Stimulated activated CD8-positive, alpha-beta memory T cell treated with anti-CD3 and anti-CD28 coated beads, Interleukin-4, amount 100 ng/mL, for 1 hour (primary cell): ENCODE measurements around the gene MANBA.
"Not testable (repeated sequence)": the region's sequence is repeated elsewhere in the genome, so short reads cannot be mapped to it uniquely, and the experiment has no call there.

Experiments
- DNase-seq, 2 donors: peaks; one replicate each; pipeline ENCODE4 v3.0.0-alpha.2; 2020; ENCODE audit warnings: low read depth in 2 of 2, low spot score in 1 of 2

Gene MANBA

GRCh38 chr4:102625232-102625930 is 135.4 kb downstream of the MANBA start:
- peak in 1 of 2 donors; percentile 47 for DNase-seq

- no peak for DNase-seq
These were observed 136.3 kb downstream of the MANBA start for GRCh38 chr4:102624505-102624904.

GRCh38 chr4:102623622-102624021 is 137.1 kb downstream of the MANBA start:
- no peak for DNase-seq

- DNase-seq: no peak
These were observed 139.9 kb downstream of the MANBA start for GRCh38 chr4:102620697-102621497.

GRCh38 chr4:102619776-102620631 is 140.8 kb downstream of the MANBA start:
- not testable (repeated sequence) for DNase-seq

- DNase-seq: not testable (repeated sequence)
These were observed 141.7 kb downstream of the MANBA start for GRCh38 chr4:102619021-102619420.

GRCh38 chr4:102616636-102617035 is 144.1 kb downstream of the MANBA start:
- no peak for DNase-seq

- no peak for DNase-seq
These were observed 146.0 kb downstream of the MANBA start for GRCh38 chr4:102614801-102615200.

GRCh38 chr4:102612824-102613366 is 147.9 kb downstream of the MANBA start:
- DNase-seq: peak in 1 of 2 donors; percentile 21

GRCh38 chr4:102612210-102612609 is 148.6 kb downstream of the MANBA start:
- DNase-seq: no peak

GRCh38 chr4:102610476-102610875 is 150.3 kb downstream of the MANBA start:
- no peak for DNase-seq

- DNase-seq: no peak
These were observed 150.8 kb downstream of the MANBA start for GRCh38 chr4:102610007-102610406.

GRCh38 chr4:102608190-102608589 is 152.6 kb downstream of the MANBA start:
- no peak for DNase-seq

- no peak for DNase-seq
These were observed 153.8 kb downstream of the MANBA start for GRCh38 chr4:102606846-102607450.

GRCh38 chr4:102606261-102606660 is 154.5 kb downstream of the MANBA start:
- DNase-seq: no peak

- no peak for DNase-seq
These were observed 156.4 kb downstream of the MANBA start for GRCh38 chr4:102604222-102604940.

GRCh38 chr4:102601586-102602227 is 159.1 kb downstream of the MANBA start:
- DNase-seq: no peak

- DNase-seq: no peak
These were observed 160.1 kb downstream of the MANBA start for GRCh38 chr4:102600689-102601088.

GRCh38 chr4:102599886-102600285 is 160.9 kb downstream of the MANBA start:
- no peak for DNase-seq

- no peak for DNase-seq
These were observed 161.3 kb downstream of the MANBA start for GRCh38 chr4:102599455-102599854.
